ENCODE results near the gene CFAP54.

DNA sequence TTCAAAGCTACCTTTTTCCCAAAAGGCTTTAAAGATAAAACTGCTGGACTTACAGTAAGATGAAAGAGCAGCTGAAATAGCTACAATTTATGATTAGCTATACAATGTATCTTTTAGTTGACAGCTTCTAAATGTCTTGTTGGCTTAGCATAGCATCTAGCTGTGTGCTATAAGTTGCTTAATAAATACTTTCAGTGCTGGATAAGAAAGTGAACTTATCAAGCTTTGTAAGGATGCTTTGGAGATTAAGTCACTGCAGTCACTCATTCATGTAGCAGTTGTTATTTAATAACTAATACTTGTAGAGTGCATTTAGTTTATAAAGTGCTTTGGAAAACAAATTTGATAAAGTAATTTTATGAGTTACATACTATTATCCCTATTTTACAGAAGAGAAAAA lies 14.6 kb downstream of the CFAP54 start:
- TF ChIP-seq, protein P1, sequence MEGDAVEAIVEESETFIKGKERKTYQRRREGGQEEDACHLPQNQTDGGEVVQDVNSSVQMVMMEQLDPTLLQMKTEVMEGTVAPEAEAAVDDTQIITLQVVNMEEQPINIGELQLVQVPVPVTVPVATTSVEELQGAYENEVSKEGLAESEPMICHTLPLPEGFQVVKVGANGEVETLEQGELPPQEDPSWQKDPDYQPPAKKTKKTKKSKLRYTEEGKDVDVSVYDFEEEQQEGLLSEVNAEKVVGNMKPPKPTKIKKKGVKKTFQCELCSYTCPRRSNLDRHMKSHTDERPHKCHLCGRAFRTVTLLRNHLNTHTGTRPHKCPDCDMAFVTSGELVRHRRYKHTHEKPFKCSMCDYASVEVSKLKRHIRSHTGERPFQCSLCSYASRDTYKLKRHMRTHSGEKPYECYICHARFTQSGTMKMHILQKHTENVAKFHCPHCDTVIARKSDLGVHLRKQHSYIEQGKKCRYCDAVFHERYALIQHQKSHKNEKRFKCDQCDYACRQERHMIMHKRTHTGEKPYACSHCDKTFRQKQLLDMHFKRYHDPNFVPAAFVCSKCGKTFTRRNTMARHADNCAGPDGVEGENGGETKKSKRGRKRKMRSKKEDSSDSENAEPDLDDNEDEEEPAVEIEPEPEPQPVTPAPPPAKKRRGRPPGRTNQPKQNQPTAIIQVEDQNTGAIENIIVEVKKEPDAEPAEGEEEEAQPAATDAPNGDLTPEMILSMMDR (conservative IDR thresholded peaks at IDR 0.05 in 1 of 2, IDR thresholded peaks at IDR 0.05 in 1 of 2; ENCODE audit: extremely low read depth in 1 of 2, insufficient read depth in 1 of 2, low read depth in 1 of 2, low read length in 2 of 2) = no peak
- TF ChIP-seq EZH2 (IDR thresholded peaks at IDR 0.05; ENCODE audit: borderline replicate concordance, low read length) = no peak

Measured in mammary epithelial cell (primary cell).